Stimulated activated CD4-positive, alpha-beta T cell treated with anti-CD3 and anti-CD28 coated beads, Interleukin-1b, Interleukin-23, amount 100 ng/mL, for 48 hours (primary cell): ENCODE data around the gene RNF157.

ENCODE experiments used
- DNase-seq: peaks from one replicate; pipeline ENCODE4 v3.0.0-alpha.2; 2020

RNF157 gene

DNA sequence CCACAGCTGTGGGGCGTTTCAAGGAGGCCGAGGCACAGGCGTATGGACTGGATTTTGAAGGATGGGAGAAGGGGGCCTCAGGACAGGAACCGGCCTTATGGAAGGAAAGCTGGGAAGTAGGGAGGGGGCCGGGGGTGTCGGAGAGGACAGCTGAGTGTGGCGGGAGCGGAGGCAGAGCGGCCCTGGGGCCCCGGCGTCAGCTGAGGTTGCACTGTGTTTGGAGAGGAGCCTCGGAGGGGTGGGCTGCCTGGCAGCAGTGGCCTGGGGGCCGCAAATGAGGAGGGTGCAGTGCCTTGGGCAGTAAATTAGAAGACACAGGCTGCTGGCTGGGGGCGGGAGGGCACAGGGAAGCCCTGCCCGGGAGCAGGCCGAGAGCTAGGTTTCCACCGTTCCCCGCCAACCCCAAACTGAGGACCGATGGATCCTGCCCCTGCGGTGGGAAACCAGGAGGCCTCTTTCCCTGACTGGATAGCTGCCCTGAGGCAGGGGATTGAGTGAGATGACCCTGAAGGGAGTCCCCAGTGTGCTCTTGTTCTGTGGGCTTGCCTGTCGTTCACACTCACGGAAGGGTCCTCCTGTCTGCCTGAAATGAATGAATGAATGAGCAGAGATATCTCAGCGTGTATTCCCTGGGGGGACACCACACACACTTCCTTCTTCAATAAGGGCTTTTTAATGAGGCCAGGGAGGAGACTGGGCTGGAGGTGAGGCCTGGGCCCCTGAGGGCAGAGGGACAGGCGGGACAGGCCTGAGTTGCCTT lies 117.7 kb downstream of the RNF157 start:
- DNase-seq = no peak

DNA sequence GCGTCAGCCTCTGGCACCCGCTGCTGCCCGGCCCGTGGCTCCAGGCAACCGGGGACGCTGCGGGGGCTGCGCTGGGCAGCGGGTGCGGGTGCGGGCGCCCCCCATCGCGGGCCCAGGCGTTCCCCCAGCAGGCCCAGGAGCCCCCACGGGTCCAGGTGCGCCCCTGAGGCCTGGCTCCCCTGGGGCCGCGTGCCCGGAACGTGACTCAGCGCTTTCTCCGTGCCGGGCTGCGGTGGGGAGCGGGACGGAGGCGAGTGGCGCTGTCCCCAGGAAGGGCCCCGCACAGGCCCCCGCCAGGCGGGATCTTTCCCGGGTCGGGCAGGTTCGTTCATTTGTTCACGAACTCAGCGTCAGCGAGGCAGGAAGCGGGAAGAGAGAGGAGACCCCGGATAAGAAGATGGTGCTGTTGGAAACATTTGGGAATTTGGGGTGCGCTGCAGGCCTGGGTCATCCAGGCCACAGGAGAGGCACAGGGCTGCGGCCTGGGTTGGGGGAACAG lies 118.3 kb downstream of the RNF157 start:
- DNase-seq = no peak

DNA sequence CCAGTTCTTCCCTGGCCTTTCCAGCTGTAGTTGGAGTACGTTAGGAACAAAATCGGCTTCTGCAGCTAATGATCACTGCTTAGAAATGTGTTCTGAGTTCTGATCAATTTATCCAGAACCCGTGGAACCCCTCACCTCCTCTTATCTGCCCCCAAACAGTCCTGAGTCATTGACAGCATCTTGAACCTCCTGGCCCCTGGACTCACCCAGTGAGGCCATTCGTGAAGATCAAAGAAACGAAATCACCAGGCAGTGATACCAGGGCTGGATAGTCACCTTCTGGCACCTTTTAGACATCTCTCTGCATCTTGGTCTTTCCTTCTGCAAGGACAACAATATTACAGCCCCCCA lies 119.7 kb downstream of the RNF157 start:
- no peak for DNase-seq

DNA sequence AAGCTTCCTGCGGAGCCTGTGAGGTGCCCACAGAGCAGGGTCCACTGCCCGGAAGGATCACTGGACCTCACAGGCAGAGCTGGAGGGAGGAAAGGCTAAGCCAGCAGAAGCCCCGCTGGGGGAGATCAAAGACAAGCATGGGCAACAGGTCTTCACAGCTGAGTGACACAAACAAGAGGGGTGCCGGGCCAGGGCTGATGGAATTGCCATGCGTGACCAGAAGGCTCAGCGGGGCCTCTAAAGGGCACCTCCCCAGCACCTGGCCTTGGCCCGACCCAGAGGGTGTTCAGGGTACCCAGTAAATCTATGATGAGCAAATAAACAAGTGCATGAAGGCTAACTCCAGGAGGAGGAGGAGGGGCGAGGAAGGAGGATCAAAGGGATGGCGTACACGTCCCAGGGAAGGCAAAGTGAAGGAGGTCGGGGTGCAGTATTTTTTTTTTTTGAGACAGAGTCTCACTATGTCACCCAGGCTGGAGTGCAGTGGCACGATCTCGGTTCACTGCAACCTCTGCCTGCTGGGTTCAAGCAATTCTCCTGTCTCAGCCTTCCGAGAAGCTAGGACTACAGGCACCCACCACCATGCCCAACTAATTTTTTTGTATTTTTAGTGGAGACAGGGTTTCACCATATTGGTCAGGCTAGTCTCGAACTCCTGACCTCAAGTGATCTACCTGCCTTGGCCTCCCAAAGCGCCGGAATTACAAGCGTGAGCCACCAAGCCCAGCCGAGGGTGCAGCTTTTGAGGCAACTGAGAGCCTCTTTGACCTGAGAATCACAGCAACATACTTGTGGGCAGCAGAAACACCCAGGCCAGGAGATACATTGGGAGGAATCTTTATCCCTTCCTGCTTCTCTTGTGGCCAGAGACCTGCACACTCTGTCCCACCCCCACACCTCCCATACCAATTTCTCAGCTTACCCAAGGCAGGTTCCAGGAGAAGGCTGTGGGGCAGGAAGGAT lies 120.6 kb downstream of the RNF157 start:
- DNase-seq = no peak

DNA sequence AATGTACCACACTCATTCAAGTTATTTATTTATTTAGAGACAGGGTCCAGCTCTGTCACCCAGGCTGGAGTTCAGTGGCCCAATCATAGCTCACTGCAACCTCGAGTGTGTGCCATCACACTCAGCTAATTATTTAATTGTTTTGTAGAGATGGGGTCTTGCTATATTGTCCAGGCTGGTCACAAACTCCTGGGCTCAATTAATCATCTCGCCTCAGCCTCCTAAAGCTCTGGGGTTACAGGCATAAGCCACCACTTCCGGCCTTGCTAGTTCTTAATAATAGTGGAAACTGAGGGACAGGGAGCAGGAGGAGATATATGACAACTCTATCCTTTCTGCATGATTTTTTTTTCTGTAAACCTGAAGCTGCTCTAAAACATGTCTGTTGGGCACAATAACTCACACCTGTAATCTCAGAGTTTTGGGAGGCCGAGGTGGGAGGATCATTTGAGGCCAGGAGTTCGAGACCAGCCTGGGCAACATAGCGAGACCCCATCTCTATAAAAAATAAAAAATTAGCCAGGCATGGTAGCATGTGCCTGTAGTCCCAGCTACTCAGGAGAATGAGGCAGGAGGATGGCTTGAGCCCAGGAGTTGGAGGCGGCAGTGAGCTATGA lies 125.0 kb downstream of the RNF157 start:
- no peak for DNase-seq

DNA sequence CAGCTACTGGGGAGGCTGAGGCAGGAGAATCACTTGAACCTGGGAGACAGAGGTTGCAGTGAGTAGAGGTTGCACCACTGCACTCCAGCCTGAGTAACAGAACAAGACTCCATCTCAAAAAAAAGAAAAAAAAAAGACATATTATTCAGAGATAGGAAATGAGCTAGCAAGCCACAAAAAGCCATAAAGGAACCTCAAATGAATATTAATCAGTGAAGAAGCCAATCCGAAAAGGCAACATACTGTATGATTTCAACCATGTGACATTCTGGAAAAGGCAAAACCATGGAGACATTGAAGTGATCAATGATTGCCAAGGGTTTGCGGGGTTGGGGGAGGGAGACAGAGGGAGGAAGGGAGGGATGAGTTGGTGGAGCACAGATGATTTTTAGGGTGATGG lies 128.3 kb downstream of the RNF157 start:
- DNase-seq = no peak

DNA sequence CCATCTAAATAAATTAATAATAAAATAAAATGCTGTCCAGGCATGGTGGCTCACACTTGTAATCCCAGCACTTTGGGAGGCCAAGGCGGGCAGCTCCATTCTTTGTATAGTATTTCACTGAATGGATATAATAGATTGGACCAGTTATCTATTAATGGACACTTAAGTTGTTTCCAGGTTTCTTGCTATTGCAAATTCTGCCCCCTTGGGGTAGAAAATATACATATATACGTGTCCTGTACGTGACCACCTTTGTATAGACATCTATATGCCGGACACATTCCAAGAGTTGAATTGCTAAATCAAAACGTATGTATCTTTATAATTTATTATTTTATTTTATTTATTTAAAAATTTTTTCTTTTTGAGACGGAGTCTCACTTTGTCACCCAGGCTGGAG lies 132.8 kb downstream of the RNF157 start:
- DNase-seq = no peak

DNA sequence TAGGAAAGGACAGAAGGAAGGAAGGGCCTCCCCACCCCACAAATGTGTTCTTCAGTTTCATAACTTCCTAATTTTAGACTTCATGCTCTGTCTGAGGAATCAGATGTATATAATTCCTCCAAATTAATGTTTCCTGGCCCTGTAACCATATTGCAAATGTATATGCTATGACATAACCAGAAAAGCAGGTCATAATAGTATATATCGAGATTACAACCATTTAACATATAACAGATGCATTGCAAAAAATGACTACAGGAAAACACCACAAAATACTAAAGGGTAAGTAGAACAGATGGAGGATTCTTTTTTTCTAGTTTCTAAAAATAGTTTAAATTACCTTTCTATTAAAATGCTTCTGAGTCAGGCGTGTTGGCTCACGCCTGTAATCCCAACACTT lies 133.6 kb downstream of the RNF157 start:
- no peak for DNase-seq

DNA sequence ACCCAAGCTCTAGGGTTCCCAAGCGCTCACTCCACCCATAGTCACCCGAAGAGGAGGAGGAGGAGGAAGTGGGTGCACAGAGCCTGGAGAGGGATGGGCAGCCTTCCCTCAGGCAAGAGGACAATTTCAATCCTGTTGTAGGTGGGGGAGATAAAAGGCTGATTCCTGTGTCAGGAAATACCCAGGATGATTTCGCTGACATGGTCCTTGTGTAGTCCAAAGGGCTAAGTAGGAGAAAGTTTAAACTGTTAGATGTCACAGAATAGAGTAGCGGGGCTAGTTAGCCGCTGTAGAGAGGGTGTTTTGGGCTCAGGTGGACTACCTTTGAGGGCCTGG lies 135.4 kb downstream of the RNF157 start:
- no peak for DNase-seq

DNA sequence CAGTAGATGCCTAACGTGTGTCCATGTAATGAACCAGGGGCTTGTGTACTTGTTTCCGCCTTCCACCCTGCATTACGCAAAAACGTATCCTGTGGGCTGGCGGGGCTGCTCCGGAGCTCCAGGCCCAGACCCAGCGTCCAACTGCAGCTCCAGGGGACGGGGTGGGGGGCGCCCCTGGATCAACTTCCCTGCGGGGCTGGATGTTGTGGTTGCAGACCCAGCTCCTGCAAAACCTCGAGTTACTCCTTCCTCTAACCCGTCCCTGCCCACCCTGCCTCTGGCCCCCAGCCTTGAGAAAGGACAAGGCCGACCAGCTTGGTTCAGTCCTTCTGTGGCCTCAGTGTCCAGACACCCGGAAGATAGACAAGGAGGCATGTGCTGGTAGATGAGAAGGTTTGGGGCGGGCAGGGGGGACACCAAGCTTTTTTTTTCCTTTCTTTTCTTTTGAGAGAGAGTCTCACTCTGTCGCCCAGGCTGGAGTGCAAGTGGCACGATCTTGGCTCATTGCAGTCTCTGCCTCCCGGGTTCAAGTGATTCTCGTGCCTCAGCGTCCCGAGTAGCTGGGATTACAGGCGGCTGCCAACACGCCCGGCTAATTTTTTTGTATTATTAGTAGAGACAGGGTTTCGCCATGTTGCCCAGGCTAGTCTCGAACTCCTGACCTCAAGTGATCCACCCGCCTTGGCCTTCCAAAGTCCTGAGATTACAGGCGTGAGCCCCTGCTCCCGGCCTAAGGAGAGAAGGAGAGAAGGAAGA lies 136.0 kb downstream of the RNF157 start:
- DNase-seq = no peak

DNA sequence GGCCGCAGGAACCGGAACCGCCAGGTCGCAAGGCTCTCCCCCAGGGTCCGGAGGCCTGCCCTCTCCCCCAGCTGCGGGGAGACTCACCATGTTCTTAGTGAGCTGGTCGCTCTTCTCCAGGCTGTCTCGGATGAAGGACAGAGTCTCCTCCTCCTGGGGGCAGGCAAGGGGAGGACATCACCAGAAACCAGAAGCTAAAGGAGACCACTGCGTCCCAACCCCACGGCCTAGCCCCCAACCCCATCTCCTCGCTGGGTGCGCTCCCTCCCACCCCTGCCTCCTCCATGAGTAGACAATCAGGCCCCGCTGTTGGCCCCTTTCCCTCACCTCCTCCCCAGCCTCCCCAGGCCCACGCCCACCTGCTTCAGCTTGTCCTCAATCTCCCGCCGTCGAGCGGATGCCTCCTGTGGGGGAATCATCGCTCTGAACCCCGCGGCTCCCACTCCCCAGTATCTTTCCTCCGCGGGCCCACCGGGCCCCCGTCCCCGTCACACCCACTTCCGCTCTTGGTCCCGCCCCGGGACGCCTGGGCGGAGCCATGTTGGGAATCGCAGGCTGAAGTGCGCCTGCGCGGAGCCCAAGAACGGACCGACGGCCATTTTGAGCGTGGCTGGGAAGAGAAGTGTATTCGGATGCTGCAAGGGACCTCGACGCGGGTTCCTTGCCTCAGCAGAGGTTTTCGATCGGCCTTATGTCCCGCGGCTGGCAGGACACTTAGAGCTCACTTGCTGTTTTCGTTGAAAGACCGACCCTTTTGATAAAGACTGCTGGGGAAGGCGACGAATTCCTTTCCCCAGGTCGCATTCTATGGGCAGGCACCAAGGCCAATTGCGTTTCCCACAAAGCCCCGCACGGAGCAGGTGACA lies 136.8 kb downstream of the RNF157 start, which contains the start of gene EXOC7:
Gene EXOC7, minus strand, starts transcription at position 514 of the 866 bp plus-strand sequence. Its CDS starts 95 bp downstream, at position 419.
- DNase-seq = peak; percentile 92

DNA sequence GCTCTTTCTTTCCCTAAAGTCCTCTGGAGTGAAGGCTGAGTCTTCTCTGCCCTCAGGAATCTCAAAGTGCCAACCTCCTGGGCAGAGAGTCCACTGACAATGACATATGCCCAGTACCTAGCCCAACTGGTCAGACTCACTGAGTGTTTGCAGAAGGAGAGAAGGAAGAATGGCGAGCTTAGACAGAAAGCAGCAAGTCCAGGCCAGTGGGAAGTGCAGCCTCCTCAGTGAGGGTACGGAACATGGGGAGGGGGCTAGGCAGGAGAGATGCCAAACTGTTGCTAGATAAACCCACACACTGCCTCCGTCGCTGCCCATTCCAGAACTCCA lies 137.4 kb downstream of the RNF157 start:
- no peak for DNase-seq

DNA sequence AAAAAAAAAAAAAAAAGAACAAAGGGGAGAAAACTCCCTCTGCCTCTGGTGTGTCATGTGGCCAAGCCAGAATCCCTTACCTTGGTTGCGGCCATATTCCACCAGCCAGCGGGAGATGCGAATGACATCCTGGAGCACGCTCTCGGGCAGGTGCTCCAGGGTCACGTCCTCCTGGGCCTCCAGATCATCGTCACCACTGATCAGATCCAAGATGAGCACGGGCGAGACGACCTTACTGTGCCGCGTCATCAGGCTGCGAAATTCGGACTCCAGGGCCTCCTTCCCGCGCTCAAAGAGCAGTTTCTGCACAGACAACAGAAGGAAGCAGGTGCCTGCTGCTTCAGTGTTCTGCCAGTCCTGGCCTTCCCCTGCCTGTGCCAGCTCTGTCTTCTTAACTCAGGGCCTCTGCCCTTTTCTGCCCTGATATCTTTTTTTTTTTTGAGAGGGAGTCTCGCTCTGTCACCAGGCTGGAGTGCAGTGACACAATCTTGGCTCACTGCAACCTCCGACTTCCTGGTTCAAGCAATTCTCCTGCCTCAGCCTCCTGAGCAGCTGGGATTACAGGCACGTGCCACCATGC lies 142.5 kb downstream of the RNF157 start:
- DNase-seq = no peak

DNA sequence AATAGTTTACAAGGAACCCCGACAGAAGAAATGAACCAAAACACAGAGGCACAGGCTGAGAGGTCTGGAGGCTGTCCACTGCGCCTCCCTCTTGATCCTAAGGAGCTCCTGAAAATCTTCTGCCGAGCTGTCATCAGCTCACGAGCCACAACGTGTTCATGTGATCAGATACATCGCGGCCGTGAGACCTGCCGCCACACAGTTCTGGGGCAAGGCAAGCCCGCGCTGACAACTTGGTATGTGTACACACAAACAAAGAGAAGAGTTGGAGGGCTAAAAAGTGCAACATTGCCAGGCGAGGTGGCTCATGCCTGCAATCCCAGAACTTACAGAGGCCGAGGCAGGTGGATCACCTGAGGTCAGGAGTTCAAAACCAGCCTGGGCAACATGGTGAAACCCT lies 144.3 kb downstream of the RNF157 start:
- DNase-seq = no peak

DNA sequence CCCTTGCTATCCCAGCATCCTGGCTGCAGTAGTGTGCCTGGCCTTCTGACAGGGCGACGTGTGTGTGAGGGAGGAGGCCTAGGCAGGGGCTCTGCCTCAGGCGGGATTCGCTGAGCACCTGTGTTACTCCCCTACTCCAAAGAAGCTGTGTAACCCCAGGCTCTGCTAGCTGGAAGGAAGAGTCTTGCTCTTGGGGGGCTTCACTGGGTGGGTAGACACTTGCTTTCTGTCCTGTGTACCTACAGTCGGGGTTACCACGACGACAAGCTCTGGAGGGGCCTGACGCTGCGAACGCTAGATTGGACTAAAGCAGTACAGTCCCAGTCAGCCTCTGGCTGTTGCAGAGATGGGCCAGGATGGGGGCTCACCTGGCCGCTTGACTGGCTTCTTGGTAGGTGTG lies 146.2 kb downstream of the RNF157 start:
- no peak for DNase-seq

DNA sequence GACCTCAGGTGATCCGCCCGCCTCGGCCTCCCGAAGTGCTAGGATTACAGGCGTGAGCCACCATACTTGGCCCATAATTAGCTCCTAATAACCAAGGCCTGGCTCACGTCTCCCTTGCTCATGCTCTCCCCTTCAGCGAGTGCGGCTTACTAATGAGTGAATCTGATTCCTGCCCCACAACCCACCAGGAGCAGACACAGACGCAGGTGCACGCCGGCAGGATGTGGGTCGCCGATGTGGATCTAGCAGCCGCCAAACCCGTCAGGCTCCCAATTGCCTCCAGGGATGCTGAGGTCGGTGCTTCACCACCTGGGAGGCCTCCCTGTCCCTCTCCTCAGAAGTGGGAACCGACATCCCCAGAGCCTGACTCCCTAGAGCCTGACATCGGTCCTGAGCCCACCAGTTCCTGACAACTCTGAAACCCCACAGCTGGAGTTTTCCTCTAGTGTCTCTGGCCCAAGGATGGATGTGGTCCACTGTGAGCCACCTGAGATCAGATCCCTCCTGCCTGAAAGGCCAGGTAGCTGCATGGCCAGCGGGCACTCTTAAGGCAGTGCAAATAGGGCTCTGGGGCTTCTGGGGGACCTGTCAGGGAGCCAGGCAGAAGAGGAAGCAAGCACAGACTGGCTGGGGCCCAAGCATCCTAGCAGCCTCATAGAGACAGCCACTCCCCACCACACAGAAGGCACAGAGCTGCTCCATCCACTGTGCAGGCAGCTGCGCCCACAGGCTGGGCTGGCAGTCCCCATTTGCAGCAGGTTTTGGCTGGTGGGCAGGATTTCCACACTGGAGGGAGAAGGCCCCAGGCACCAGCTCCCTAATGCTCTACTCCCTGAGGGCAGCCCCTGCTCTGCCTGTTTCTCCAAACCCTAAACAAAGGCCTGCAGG lies 147.5 kb downstream of the RNF157 start:
- DNase-seq = no peak
